ENCODE measurements around the gene CDH16.
"Not testable (repeated sequence)": the region's sequence is repeated elsewhere in the genome, so short reads cannot be mapped to it uniquely, and the experiment has no call there.

Gene CDH16

DNA sequence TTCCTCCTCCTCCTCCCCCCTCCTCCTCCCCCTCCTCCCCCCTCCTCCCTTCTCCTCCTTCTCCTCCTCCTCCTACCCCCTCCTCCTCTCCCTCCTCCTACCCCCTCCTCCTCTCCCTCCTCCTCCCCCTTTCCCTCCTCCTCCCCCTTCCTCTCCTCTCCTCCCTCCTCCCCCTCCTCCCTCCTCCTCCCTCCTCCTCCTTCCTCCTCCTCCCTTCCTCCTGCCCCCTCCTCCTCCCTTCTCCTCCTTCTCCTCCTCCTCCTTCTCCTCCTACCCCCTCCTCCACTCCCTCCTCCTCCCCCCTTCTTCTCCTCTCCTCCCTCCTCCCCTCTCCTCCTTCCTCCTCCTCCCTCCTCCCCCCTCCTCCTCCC, 45.0 kb downstream of the CDH16 start:
- no peak overlapping the region for H3K9ac ChIP-seq (ENCODE audit: low read depth in 1 of 2, low read length in 2 of 2)
- no peaks in the 10 kb centered on the region for H3K27me3 ChIP-seq (ENCODE audit: control insufficient read depth in 2 of 2, insufficient read depth in 2 of 2, low read length in 2 of 2)
- H3K27ac ChIP-seq (ENCODE audit: low read depth in 2 of 2, low read length in 2 of 2), result no peak overlapping the region
- no peaks in the 10 kb centered on the region for H3K36me3 ChIP-seq (ENCODE audit: control insufficient read depth in 2 of 2, insufficient read depth in 2 of 2, low read length in 2 of 2)
- peaks cover 15 to 28% of the 10 kb centered on the region in 2 donors for H3K4me1 ChIP-seq (ENCODE audit: control insufficient read depth in 2 of 2, insufficient read depth in 2 of 2, low read length in 2 of 2)
- H3K9me3 ChIP-seq (ENCODE audit: control insufficient read depth in 2 of 2, low read length in 2 of 2), result no peaks in the 10 kb centered on the region
- H3K4me3 ChIP-seq (ENCODE audit: low read length in 2 of 2), result peak overlapping the region in 1 of 2 donors; percentile 68

DNA sequence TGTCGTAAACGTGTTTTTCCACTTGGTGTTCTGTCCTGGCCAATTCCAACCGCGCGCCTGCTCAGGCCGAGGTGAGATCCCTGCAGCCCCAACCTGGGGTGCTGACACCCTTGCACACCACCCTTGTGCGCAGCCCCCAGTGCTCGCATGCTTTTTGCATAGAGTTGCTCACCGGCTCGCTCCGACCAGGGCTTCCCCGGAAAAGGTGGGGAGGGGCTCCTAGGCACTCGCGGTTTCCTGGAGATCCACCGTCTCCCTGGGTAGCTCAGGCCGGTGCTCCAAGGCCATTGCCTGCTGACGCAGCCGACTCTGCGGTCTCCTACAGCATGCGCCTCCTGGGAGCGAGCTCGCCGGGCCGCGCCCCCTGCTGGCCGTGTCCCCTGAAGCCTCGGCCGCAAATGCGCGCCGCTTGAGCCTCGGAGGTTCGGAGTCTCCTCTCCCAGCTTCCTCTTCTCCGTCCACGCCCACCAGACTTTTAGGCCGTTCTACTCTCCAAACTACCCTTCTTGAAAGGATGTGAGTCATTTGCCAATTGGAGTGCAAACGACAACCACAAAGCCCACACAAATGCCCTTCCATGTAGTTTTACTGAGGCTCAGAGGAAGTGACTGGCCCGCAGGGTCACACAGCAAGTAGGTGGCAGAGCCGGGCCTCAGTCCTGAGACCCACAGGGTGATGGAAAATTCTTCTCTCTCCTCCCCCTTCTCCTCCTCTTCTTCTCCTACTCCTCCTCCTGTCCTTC, 45.6 kb downstream of the CDH16 start:
- peaks cover 15 to 24% of the 10 kb centered on the region in 2 donors for H3K4me1 ChIP-seq (ENCODE audit: control insufficient read depth in 2 of 2, insufficient read depth in 2 of 2, low read length in 2 of 2)
- peak overlapping the region; percentile 66 to 89 for H3K27ac ChIP-seq (ENCODE audit: low read depth in 2 of 2, low read length in 2 of 2)
- peak overlapping the region; percentile 52 to 56 for H3K9ac ChIP-seq (ENCODE audit: low read depth in 1 of 2, low read length in 2 of 2)
- no peaks in the 10 kb centered on the region for H3K36me3 ChIP-seq (ENCODE audit: control insufficient read depth in 2 of 2, insufficient read depth in 2 of 2, low read length in 2 of 2)
- H3K4me3 ChIP-seq (ENCODE audit: low read length in 2 of 2), result peak overlapping the region; percentile 68 to 77
- no peaks in the 10 kb centered on the region for H3K27me3 ChIP-seq (ENCODE audit: control insufficient read depth in 2 of 2, insufficient read depth in 2 of 2, low read length in 2 of 2)
- no peaks in the 10 kb centered on the region for H3K9me3 ChIP-seq (ENCODE audit: control insufficient read depth in 2 of 2, low read length in 2 of 2)

DNA sequence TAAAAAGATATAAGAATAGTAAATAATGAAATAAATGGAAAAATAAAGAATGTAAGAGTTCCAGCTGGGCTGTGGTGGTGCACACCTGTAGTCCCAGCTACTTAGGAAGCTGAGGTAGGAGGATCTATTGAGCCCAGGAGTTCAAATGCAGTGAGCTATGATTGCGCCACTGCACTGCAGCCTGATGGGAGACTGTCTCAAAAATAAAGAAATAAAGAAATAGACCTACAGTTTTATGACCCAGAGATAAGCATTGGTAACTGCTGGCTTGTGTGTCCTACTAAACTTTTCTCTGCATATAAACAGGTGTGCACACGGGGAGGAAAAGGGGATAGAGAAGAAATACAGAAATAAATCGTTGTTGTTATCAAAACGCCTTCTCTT, 46.1 kb downstream of the CDH16 start:
- H3K27me3 ChIP-seq (ENCODE audit: control insufficient read depth in 2 of 2, insufficient read depth in 2 of 2, low read length in 2 of 2), result no peaks in the 10 kb centered on the region
- H3K36me3 ChIP-seq (ENCODE audit: control insufficient read depth in 2 of 2, insufficient read depth in 2 of 2, low read length in 2 of 2), result no peaks in the 10 kb centered on the region
- H3K27ac ChIP-seq (ENCODE audit: low read depth in 2 of 2, low read length in 2 of 2), result peak overlapping the region; percentile 66 to 89
- no peaks in the 10 kb centered on the region for H3K9me3 ChIP-seq (ENCODE audit: control insufficient read depth in 2 of 2, low read length in 2 of 2)
- H3K9ac ChIP-seq (ENCODE audit: low read depth in 1 of 2, low read length in 2 of 2), result peak overlapping the region; percentile 49 to 56
- peak overlapping the region; percentile 68 to 77 for H3K4me3 ChIP-seq (ENCODE audit: low read length in 2 of 2)
- peaks cover 15 to 19% of the 10 kb centered on the region in 2 donors for H3K4me1 ChIP-seq (ENCODE audit: control insufficient read depth in 2 of 2, insufficient read depth in 2 of 2, low read length in 2 of 2)

DNA sequence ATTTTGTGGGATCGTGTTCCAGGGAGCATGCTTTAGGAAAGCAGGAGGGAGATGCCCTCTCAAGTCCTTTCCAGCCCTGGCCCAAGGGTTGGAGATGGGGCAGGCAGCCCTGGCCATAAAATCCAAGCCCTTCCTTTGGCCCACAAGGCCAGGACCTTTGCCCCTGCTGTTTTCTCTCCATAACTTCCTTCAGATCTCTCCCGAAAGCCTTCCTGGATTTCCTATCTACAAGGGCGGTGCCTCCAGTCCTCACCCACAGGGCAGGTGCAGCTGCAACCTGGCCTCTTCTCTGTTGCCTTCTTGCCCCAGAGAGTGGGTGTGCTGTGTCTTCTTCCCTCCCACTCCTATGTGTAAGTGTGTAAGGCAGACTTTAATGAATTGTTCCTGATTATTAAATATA, 46.8 kb downstream of the CDH16 start:
- no peaks in the 10 kb centered on the region for H3K36me3 ChIP-seq (ENCODE audit: control insufficient read depth in 2 of 2, insufficient read depth in 2 of 2, low read length in 2 of 2)
- peak overlapping the region; percentile 67 to 69 for H3K27ac ChIP-seq (ENCODE audit: low read depth in 2 of 2, low read length in 2 of 2)
- H3K4me3 ChIP-seq (ENCODE audit: low read length in 2 of 2), result peak overlapping the region; percentile 27 to 50
- H3K9ac ChIP-seq (ENCODE audit: low read depth in 1 of 2, low read length in 2 of 2), result no peak overlapping the region
- H3K27me3 ChIP-seq (ENCODE audit: control insufficient read depth in 2 of 2, insufficient read depth in 2 of 2, low read length in 2 of 2), result no peaks in the 10 kb centered on the region
- peaks cover 15 to 19% of the 10 kb centered on the region in 2 donors for H3K4me1 ChIP-seq (ENCODE audit: control insufficient read depth in 2 of 2, insufficient read depth in 2 of 2, low read length in 2 of 2)
- no peaks in the 10 kb centered on the region for H3K9me3 ChIP-seq (ENCODE audit: control insufficient read depth in 2 of 2, low read length in 2 of 2)

DNA sequence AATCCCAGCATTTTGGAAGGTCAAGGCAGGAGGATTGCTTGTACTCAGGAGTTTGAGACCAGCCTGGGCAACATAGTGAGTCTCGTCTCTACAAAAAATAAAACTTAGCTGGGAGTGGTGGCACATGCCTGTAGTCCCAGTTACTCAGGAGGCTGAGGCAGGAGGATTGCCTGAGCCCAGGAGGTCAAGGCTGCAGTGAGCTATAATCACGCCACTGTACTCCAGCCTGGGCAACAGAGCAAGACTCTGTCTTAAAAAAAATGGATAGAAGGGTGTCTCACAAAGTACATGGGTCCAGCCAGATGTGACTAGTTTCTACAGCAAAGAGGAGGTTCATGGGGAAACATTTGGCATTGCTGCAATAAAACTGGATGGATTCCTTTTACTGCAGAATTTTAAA, 47.3 kb downstream of the CDH16 start:
- H3K27me3 ChIP-seq (ENCODE audit: control insufficient read depth in 2 of 2, insufficient read depth in 2 of 2, low read length in 2 of 2); H3K9me3 ChIP-seq (ENCODE audit: control insufficient read depth in 2 of 2, low read length in 2 of 2); H3K36me3 ChIP-seq (ENCODE audit: control insufficient read depth in 2 of 2, insufficient read depth in 2 of 2, low read length in 2 of 2): not testable (repeated sequence)
- Histone ChIP-seq H3K4me1 (ENCODE audit: control insufficient read depth in 2 of 2, insufficient read depth in 2 of 2, low read length in 2 of 2) (peaks cover 15 to 19% of the 10 kb centered on the region in 2 donors), H3K9ac (ENCODE audit: low read depth in 1 of 2, low read length in 2 of 2) (peak overlapping the region; percentile 26 to 27), H3K4me3 (ENCODE audit: low read length in 2 of 2) (peak overlapping the region; percentile 27 to 50), H3K27ac (ENCODE audit: low read depth in 2 of 2, low read length in 2 of 2) (peak overlapping the region; percentile 67 to 69)

DNA sequence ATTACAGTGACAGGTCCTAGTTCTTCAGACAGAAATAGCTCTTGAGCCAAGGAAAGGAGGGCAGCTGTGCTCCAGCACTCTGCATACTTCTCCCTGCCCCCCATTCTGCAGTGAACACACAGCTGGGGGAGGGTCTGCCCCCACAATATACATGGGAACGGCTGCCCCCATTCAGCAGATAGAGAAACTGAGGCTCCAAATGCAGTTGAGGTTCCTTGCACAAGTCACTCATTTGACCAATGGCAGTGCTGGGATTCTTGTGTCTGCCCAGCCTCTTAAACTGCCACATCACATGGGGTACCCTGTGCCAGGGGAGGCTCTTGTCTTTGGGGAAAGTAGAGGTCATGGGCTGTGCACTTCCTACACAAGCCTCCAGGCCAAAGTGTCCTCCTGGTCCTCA, 49.3 kb downstream of the CDH16 start:
- no peaks in the 10 kb centered on the region for H3K27me3 ChIP-seq (ENCODE audit: control insufficient read depth in 2 of 2, insufficient read depth in 2 of 2, low read length in 2 of 2)
- no peaks in the 10 kb centered on the region for H3K9me3 ChIP-seq (ENCODE audit: control insufficient read depth in 2 of 2, low read length in 2 of 2)
- H3K9ac ChIP-seq (ENCODE audit: low read depth in 1 of 2, low read length in 2 of 2), result no peak overlapping the region
- no peak overlapping the region for H3K27ac ChIP-seq (ENCODE audit: low read depth in 2 of 2, low read length in 2 of 2)
- H3K4me3 ChIP-seq (ENCODE audit: low read length in 2 of 2), result no peak overlapping the region
- no peaks in the 10 kb centered on the region for H3K36me3 ChIP-seq (ENCODE audit: control insufficient read depth in 2 of 2, insufficient read depth in 2 of 2, low read length in 2 of 2)
- H3K4me1 ChIP-seq (ENCODE audit: control insufficient read depth in 2 of 2, insufficient read depth in 2 of 2, low read length in 2 of 2), result peaks cover 15 to 19% of the 10 kb centered on the region in 2 donors

DNA sequence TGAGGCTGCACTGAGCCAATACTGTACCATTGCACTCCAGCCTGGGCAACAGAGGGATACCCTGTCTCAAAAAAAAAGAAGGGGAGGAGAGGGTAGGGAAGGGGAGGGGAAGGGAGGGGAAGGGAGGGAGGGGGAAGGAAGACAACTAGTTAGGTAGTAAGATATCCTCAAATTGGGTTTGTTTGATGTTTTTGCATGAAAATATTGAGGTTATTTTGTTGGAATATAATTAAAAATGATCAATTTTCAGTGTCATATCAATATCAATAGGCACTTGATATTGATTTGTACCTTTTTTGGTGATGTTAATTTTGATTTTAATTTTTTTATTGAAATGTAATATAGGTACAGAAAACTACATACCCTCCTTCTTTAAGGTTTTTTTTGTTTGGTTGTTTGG, 55.0 kb downstream of the CDH16 start:
- Histone ChIP-seq H3K4me1 (ENCODE audit: control insufficient read depth in 2 of 2, insufficient read depth in 2 of 2, low read length in 2 of 2) (no peaks in the 10 kb centered on the region), H3K27me3 (ENCODE audit: control insufficient read depth in 2 of 2, insufficient read depth in 2 of 2, low read length in 2 of 2) (no peaks in the 10 kb centered on the region), H3K9ac (ENCODE audit: low read depth in 1 of 2, low read length in 2 of 2) (no peak overlapping the region), H3K27ac (ENCODE audit: low read depth in 2 of 2, low read length in 2 of 2) (no peak overlapping the region), H3K4me3 (ENCODE audit: low read length in 2 of 2) (no peak overlapping the region), H3K9me3 (ENCODE audit: control insufficient read depth in 2 of 2, low read length in 2 of 2) (no peaks in the 10 kb centered on the region), H3K36me3 (ENCODE audit: control insufficient read depth in 2 of 2, insufficient read depth in 2 of 2, low read length in 2 of 2) (no peaks in the 10 kb centered on the region)

DNA sequence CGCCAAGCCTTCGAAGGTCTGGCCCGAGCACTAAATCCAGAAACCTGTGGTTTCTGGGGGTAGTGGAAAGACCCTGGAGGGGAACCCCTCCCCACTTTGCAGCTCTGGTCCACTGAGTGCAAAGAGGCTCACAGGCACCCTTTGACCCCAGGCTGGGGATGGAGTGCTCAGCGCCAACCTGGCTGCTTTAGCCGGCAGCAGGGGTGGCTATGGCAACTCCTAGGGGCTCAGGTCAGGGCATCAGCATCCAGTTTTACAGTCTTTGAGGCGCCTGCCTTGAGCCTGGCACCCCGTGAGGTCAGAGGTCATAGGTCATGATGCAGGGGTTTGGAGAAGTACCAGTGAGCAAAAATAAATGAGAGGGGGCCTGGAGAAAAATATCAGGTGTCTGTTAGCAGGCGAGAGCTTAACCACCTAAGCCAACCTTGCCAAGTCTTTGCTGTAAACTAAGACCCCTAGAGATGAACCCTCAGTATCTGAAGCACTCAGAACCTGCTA, 56.6 kb downstream of the CDH16 start:
- Histone ChIP-seq H3K27me3 (ENCODE audit: control insufficient read depth in 2 of 2, insufficient read depth in 2 of 2, low read length in 2 of 2) (no peaks in the 10 kb centered on the region), H3K36me3 (ENCODE audit: control insufficient read depth in 2 of 2, insufficient read depth in 2 of 2, low read length in 2 of 2) (no peaks in the 10 kb centered on the region), H3K9ac (ENCODE audit: low read depth in 1 of 2, low read length in 2 of 2) (no peak overlapping the region), H3K4me1 (ENCODE audit: control insufficient read depth in 2 of 2, insufficient read depth in 2 of 2, low read length in 2 of 2) (no peaks in the 10 kb centered on the region), H3K9me3 (ENCODE audit: control insufficient read depth in 2 of 2, low read length in 2 of 2) (no peaks in the 10 kb centered on the region), H3K4me3 (ENCODE audit: low read length in 2 of 2) (no peak overlapping the region), H3K27ac (ENCODE audit: low read depth in 2 of 2, low read length in 2 of 2) (no peak overlapping the region)

DNA sequence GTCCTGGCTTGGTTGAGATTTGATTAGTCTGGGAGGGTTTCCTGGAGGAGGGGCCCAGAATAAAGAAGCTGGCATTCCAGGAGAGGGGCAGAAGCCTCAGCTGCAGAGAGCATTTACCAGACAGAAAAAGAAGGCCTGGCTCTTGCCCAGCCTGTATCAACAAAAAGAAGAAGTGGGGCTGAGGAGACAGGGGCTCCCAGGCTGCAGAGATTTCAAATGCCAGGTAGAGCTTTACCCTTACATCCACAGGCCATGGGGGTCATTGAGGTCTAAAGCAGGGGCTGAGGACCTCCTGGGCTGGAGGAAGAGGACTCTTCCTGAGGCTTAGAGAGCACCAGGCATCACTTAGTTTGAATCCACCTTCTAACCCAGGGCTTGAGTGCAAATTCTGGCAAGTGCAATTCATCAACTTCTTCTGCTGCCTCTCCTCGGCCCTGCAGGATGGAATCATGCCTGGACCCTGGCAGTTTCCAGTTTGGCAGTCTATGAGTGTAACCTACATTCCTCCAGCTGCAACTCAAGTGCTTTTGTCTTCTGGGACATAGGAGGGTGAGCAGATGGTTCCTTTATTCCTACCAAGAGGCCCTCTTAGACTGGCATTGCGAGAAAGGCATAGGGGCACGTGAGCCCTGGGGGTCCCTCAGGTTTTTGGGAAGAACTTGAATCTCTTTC, 59.2 kb downstream of the CDH16 start:
- Histone ChIP-seq H3K9ac (ENCODE audit: low read depth in 1 of 2, low read length in 2 of 2) (no peak overlapping the region), H3K4me1 (ENCODE audit: control insufficient read depth in 2 of 2, insufficient read depth in 2 of 2, low read length in 2 of 2) (no peaks in the 10 kb centered on the region), H3K36me3 (ENCODE audit: control insufficient read depth in 2 of 2, insufficient read depth in 2 of 2, low read length in 2 of 2) (no peaks in the 10 kb centered on the region)

DNA sequence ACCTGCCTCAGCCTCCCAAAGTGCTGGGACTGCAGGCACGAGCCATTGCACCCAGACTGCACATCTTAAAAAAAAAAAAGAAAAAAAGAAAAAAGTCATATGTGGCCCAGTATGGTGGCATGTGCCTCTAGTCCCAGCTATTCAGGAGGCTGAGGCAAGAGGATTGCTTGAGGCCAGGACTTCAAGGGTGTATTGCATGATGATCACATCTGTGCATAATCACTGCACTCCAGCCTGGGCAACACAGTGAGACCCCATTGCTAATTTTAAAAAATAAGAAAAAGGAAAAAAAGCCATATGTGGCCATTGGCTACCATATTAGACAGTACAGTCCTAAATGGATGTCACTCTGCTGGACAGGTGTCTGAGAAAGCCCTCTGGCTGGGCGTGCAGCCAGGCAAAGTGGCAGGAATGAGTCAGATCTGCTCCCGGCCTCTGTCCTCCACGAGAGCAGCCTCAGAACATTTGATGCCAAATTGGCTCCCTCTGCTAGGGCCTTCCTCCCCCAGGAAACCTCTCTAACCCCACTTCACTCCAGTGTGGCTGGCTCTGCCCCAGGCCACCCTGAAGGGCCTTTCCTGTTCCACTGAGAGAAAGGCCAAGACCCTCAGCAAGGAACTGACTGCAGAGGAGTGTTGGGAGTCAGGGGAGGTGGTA, 59.8 kb downstream of the CDH16 start:
- Histone ChIP-seq H3K9me3 (ENCODE audit: control insufficient read depth in 2 of 2, low read length in 2 of 2) (no peaks in the 10 kb centered on the region), H3K27me3 (ENCODE audit: control insufficient read depth in 2 of 2, insufficient read depth in 2 of 2, low read length in 2 of 2) (no peaks in the 10 kb centered on the region), H3K9ac (ENCODE audit: low read depth in 1 of 2, low read length in 2 of 2) (no peak overlapping the region), H3K27ac (ENCODE audit: low read depth in 2 of 2, low read length in 2 of 2) (no peak overlapping the region), H3K4me1 (ENCODE audit: control insufficient read depth in 2 of 2, insufficient read depth in 2 of 2, low read length in 2 of 2) (no peaks in the 10 kb centered on the region), H3K36me3 (ENCODE audit: control insufficient read depth in 2 of 2, insufficient read depth in 2 of 2, low read length in 2 of 2) (no peaks in the 10 kb centered on the region), H3K4me3 (ENCODE audit: low read length in 2 of 2) (no peak overlapping the region)

More for the DNA sequence above, 59.2 kb downstream of the CDH16 start:
- Histone ChIP-seq H3K4me3 (ENCODE audit: low read length in 2 of 2) (no peak overlapping the region), H3K27ac (ENCODE audit: low read depth in 2 of 2, low read length in 2 of 2) (no peak overlapping the region), H3K9me3 (ENCODE audit: control insufficient read depth in 2 of 2, low read length in 2 of 2) (no peaks in the 10 kb centered on the region), H3K27me3 (ENCODE audit: control insufficient read depth in 2 of 2, insufficient read depth in 2 of 2, low read length in 2 of 2) (no peaks in the 10 kb centered on the region)
